T-helper 1 cell treated with Interleukin-12 subunit alpha and Interleukin-12 subunit beta and Interleukin-4 antibody, amounts not matched to agents 30 μg/mL and 1 μg/mL, for 36 hours (primary cell): ENCODE measurements around the gene SLC38A4.

Experiments
- H3K27ac Mint-ChIP-seq: one replicate; pipeline ENCODE4 v1.8.0; 2021; ENCODE audit warnings: mild to moderate bottlenecking, mixed read lengths
- H3K27me3 Mint-ChIP-seq: one replicate; pipeline ENCODE4 v1.8.0; 2021; ENCODE audit warnings: low read depth, mixed read lengths
- H3K36me3 Mint-ChIP-seq: one replicate; pipeline ENCODE4 v1.8.0; 2021; ENCODE audit warnings: low read depth, mixed read lengths
- H3K4me1 Mint-ChIP-seq: one replicate; pipeline ENCODE4 v1.8.0; 2021; ENCODE audit warnings: low read depth, mixed read lengths
- H3K4me3 Mint-ChIP-seq: one replicate; pipeline ENCODE4 v1.8.0; 2021; ENCODE audit warnings: mild to moderate bottlenecking, moderate library complexity, mixed read lengths
- H3K9me3 Mint-ChIP-seq: one replicate; pipeline ENCODE4 v1.8.0; 2021; ENCODE audit warnings: mixed read lengths

SLC38A4 gene

DNA sequence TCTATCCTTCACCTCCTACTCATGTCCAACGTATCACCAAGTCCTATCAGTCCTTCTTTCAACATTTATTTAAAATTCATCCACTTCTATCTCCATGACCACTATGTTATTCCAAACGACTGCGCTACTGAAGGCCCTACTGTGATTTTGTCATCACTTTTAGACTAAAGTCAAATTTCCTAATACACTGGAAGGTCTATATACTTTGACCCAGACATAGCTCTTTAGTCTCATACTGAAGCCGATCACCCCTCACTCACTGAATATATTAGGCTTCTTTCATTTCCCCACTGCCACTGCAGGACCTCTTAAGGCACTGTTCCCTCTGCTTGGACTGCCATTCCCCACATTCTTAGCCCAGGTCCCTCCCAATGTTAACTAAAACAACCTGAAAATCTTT is 25.6 kb downstream of the SLC38A4 start:
- Mint-ChIP-seq H3K4me3 (no peak overlapping the region), H3K27me3 (no peaks in the 10 kb centered on the region), H3K36me3 (no peaks in the 10 kb centered on the region), H3K4me1 (no peaks in the 10 kb centered on the region), H3K9me3 (no peaks in the 10 kb centered on the region), H3K27ac (no peak overlapping the region)

DNA sequence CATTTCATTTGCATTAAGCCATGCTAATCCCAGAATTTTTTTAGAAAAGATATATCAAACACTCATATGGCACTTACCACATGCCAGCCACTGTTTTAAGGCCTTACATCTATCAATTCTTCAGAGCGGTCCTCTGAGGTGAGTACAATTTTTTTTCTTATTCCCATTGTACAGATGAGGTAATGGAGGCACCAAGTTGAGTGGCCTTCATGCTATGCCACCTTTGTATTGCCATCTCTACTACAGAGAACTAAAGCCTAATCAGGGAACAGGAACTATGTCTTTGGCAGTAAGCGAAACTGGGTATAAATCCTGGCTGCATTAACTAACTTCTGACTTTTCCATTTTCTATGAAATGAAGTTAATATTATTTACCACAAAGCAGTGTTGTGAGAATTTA is 27.1 kb downstream of the SLC38A4 start:
- Mint-ChIP-seq H3K36me3 (no peaks in the 10 kb centered on the region), H3K4me1 (peaks cover 4% of the 10 kb centered on the region), H3K4me3 (no peak overlapping the region), H3K9me3 (no peaks in the 10 kb centered on the region), H3K27ac (no peak overlapping the region), H3K27me3 (no peaks in the 10 kb centered on the region)

DNA sequence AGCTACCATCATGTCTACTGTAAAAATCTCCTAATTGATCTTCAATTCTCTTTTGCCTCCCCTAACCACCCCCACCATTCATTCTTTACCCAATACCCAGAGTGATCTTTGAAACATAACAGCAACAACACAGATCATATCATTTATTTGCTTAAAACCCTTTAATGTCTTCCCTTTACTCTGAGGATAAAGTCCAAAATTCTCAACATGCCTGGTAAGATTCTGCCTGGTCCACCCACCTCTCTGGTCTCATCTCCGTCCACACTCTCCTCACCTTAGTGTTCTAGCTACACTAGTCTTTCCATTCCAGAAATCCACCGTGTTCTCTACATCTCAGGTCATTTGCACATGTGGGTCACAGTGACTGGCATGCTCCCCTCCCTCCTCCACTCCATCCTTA is 27.7 kb downstream of the SLC38A4 start:
- Mint-ChIP-seq H3K9me3 (no peaks in the 10 kb centered on the region), H3K27ac (no peak overlapping the region), H3K27me3 (no peaks in the 10 kb centered on the region), H3K36me3 (no peaks in the 10 kb centered on the region), H3K4me1 (peaks cover 4% of the 10 kb centered on the region), H3K4me3 (no peak overlapping the region)

DNA sequence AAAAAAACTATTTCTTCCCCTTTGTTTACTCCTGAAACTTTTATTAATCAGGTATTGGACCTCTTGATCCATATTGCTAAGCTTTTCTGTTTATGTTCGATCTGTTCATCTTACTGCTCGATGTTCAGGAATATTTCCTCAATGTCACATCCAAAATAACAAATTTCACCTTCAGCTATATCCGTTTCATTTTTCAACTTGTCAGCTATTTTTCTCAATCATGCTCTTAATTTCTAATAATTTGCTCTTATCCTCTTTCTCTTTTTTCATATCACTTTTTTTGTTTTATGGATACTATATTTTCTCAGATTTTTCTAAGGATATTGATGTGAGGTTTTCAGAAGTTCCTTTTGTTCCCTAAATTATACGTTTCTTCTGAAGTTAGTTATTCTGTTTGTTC is 29.8 kb downstream of the SLC38A4 start:
- Mint-ChIP-seq H3K4me1 (peaks cover 4% of the 10 kb centered on the region), H3K27ac (no peak overlapping the region), H3K36me3 (no peaks in the 10 kb centered on the region), H3K9me3 (no peaks in the 10 kb centered on the region), H3K4me3 (no peak overlapping the region), H3K27me3 (no peaks in the 10 kb centered on the region)

DNA sequence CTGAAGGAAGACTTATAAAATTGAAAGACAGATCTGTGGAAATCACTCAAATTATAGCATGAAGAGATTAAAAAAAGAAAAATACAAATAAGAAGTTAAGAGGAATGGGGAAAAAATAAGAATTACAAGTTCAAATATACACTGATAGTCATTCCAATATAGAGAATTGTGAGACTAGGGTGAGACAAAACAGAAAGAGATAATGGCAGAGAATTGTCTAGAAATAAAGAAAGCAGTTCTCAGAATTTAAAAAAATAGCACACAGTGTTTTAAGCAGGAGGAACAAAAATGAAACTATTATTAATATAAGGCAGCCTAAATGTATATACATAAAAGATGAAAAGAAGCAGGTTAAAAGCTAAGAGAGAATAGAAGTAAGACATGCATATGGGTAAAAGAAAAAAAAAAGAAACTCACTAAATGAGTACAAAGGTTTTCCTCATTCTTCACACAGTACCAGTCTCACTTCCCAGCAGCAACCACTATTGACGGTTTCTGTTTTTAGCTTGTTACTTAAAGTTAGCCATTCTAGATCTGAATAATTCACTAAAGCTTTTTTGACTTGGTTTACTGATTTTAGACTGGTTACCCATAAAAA is 31.1 kb downstream of the SLC38A4 start:
- no peak overlapping the region for H3K4me3 Mint-ChIP-seq
- H3K27ac Mint-ChIP-seq: peak overlapping the region; percentile 46
- no peaks in the 10 kb centered on the region for H3K36me3 Mint-ChIP-seq
- no peaks in the 10 kb centered on the region for H3K9me3 Mint-ChIP-seq
- H3K27me3 Mint-ChIP-seq: no peaks in the 10 kb centered on the region
- peaks cover 6% of the 10 kb centered on the region for H3K4me1 Mint-ChIP-seq

GRCh38 chr12:46792925-46793324 is 32.9 kb downstream of the SLC38A4 start:
- H3K4me1 Mint-ChIP-seq: peaks cover 6% of the 10 kb centered on the region
- H3K9me3 Mint-ChIP-seq: no peaks in the 10 kb centered on the region
- no peaks in the 10 kb centered on the region for H3K36me3 Mint-ChIP-seq
- H3K27ac Mint-ChIP-seq: no peak overlapping the region
- H3K4me3 Mint-ChIP-seq: no peak overlapping the region
- H3K27me3 Mint-ChIP-seq: no peaks in the 10 kb centered on the region

DNA sequence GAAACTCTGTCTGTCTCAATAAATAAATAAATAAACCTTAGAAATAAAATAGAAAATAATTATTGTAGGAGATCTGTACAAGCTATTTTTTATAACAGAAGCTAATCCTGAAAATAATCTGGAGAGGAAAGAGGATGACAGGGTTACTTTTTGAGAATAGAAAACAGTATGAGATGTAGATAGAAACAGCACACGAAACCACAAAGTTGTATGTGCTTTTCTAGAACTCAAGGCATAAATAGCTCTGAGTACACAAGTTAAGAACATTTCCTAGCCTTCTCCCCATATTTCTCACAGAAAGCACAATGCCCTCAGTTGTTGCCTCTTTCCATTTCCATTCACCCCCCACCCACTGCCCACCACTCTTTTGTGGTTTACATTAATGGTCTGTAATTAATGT is 35.7 kb downstream of the SLC38A4 start:
- no peaks in the 10 kb centered on the region for H3K36me3 Mint-ChIP-seq
- H3K27me3 Mint-ChIP-seq: no peaks in the 10 kb centered on the region
- H3K9me3 Mint-ChIP-seq: no peaks in the 10 kb centered on the region
- H3K4me1 Mint-ChIP-seq: peaks cover 6% of the 10 kb centered on the region
- H3K4me3 Mint-ChIP-seq: no peak overlapping the region
- no peak overlapping the region for H3K27ac Mint-ChIP-seq

- Mint-ChIP-seq H3K9me3 (no peaks in the 10 kb centered on the region), H3K27ac (no peak overlapping the region), H3K4me3 (no peak overlapping the region), H3K27me3 (no peaks in the 10 kb centered on the region), H3K4me1 (peaks cover 2% of the 10 kb centered on the region), H3K36me3 (no peaks in the 10 kb centered on the region)
These were observed 37.5 kb downstream of the SLC38A4 start for GRCh38 chr12:46788072-46788887.

DNA sequence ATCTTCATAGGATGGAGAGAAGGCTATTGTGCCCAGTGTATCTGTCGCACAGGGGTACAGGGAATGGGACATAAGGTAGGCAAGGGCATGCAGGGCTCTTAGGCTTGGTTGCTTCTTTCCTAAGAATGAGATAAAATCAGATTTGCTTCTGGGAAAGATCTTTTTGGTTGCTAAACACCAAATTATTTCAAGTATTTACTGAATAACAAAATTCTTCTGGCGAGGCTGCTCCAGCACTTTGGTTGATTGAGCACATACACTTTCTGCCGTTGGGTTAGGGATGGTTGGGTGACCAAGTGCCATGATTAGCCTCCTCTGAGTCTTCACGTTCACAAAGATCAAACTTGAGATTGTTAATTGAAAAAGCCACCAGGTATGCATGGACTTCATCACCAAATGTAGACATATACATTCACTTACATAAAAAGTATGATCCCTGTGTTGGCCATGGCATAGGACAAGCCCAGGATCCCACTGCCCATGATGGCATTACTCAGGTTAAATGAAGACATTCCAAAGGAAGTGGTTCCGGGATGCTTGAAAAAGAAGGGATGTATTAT is 38.2 kb downstream of the SLC38A4 start:
- Mint-ChIP-seq H3K9me3 (no peaks in the 10 kb centered on the region), H3K4me3 (no peak overlapping the region), H3K27ac (no peak overlapping the region), H3K36me3 (no peaks in the 10 kb centered on the region), H3K4me1 (peaks cover 2% of the 10 kb centered on the region), H3K27me3 (no peaks in the 10 kb centered on the region)

GRCh38 chr12:46786774-46787173 is 39.0 kb downstream of the SLC38A4 start:
- Mint-ChIP-seq H3K36me3 (no peaks in the 10 kb centered on the region), H3K27me3 (no peaks in the 10 kb centered on the region), H3K27ac (no peak overlapping the region), H3K4me1 (peaks cover 2% of the 10 kb centered on the region), H3K4me3 (no peak overlapping the region), H3K9me3 (no peaks in the 10 kb centered on the region)

DNA sequence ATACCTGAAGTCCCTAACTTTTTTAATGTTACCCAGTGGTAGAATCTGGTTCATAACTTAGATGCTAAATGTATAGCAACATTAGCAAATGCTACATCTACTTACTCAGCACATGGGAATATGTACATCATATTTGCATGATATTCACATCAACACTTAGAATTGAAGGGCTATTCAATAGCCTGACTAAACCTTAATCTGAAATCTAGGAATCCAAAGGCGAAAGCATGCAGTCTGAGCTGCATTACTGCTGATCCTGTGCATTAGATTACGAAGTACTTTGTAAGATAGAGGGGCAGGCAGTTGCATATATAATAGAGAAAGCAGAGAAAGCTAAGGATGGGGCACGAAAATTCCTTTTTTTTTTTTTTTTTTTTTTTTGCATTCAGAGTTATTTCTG is 40.4 kb downstream of the SLC38A4 start:
- no peaks in the 10 kb centered on the region for H3K36me3 Mint-ChIP-seq
- H3K9me3 Mint-ChIP-seq: no peaks in the 10 kb centered on the region
- H3K4me3 Mint-ChIP-seq: no peak overlapping the region
- H3K4me1 Mint-ChIP-seq: peaks cover 2% of the 10 kb centered on the region
- no peak overlapping the region for H3K27ac Mint-ChIP-seq
- H3K27me3 Mint-ChIP-seq: no peaks in the 10 kb centered on the region

DNA sequence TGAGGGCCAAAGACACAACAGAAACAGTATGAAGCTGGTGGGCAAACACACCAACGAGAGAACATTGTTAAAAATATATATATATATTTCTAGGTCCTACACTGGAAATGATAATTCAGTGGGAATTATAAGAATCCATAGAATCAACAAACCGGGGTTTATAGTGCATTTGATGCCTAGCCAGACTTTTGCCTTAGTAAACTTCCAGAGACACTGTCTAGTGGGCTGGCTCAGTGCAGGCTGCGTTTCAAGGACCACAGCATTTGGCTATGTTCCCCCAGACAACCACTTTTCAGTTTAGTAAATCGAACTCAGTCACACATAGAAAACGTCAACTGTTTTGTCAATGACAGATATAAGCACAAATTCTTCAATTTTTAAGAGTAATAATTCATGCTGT is 41.9 kb downstream of the SLC38A4 start:
- Mint-ChIP-seq H3K4me3 (no peak overlapping the region), H3K27me3 (no peaks in the 10 kb centered on the region), H3K36me3 (no peaks in the 10 kb centered on the region), H3K9me3 (no peaks in the 10 kb centered on the region), H3K4me1 (no peaks in the 10 kb centered on the region), H3K27ac (no peak overlapping the region)

DNA sequence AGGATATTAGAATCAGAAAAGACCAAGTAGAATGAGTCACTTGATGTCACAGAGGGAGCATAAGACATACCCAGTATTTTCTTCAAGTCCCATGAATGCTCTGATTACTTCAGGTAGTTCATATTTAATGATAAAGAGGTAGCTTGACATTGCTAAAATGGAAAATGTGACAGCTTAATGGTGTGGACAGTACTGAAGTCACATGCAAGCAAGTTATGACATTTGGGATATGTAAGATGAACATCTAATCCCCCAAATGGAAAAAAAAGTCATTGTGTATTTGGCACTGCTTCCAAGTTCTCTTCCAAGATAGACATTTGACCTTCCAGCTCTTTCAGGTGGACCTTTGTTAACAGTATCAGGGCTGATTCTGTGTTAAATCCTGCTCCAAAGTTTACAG is 45.9 kb downstream of the SLC38A4 start:
- H3K27ac Mint-ChIP-seq: no peak overlapping the region
- H3K4me1 Mint-ChIP-seq: no peaks in the 10 kb centered on the region
- no peak overlapping the region for H3K4me3 Mint-ChIP-seq
- no peaks in the 10 kb centered on the region for H3K27me3 Mint-ChIP-seq
- no peaks in the 10 kb centered on the region for H3K9me3 Mint-ChIP-seq
- H3K36me3 Mint-ChIP-seq: no peaks in the 10 kb centered on the region

GRCh38 chr12:46779063-46779462 is 46.7 kb downstream of the SLC38A4 start:
- H3K36me3 Mint-ChIP-seq: no peaks in the 10 kb centered on the region
- no peak overlapping the region for H3K4me3 Mint-ChIP-seq
- H3K9me3 Mint-ChIP-seq: no peaks in the 10 kb centered on the region
- H3K27me3 Mint-ChIP-seq: no peaks in the 10 kb centered on the region
- H3K27ac Mint-ChIP-seq: no peak overlapping the region
- H3K4me1 Mint-ChIP-seq: no peaks in the 10 kb centered on the region

DNA sequence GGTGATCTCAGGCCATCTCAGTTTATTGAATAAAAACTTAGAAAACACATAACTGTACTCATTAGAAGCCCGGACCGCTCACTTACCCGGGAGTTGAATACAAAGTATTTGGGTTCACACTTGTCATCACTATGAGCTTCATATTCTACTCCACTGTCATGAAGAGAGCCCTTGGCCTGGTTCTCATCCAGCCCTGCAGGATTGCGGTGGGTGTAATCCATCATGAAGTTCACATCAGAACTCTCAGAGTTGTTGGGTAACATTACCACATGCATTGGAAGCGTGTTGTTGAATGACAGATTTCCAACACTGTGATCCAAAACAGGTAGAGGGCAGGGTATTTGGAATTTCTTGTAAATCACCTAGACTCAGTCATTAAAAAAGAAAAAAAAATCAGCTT is 47.4 kb downstream of the SLC38A4 start:
- no peaks in the 10 kb centered on the region for H3K9me3 Mint-ChIP-seq

More for the DNA sequence above, 47.4 kb downstream of the SLC38A4 start:
- Mint-ChIP-seq H3K36me3 (no peaks in the 10 kb centered on the region), H3K27ac (no peak overlapping the region), H3K27me3 (no peaks in the 10 kb centered on the region), H3K4me3 (no peak overlapping the region), H3K4me1 (no peaks in the 10 kb centered on the region)
